Endothelial cell of umbilical vein (primary cell): ENCODE data around the gene PNMA1. TPM values are rescaled to one million over a fixed set of nuclear protein-coding genes. Genes with fewer than 3 reads are reported as not detected.

Source experiments
- BruUV-seq: library from RNA; stranded (reverse); fragments of 400-500 nt; replicated peaks from 2 replicates; lab custom pipeline; 2021; lab: Mats Ljungman, UMichigan
- CTCF ChIA-PET: fragments of 300-600, 350-600 bp; sonication (Branson Sonifier 250); formaldehyde crosslinking; loops from one replicate; lab custom pipeline; 2021; ENCODE audit warnings: antibody characterized with exemption, inconsistent platforms; lab: Charles Lee
- POLR2A ChIA-PET: fragments of 300-600, 350-600 bp; sonication (Branson Sonifier 250); formaldehyde crosslinking; loops from one replicate; lab custom pipeline; 2021; ENCODE audit warnings: antibody characterized with exemption, inconsistent platforms; lab: Charles Lee
- DNase-seq: peaks from one replicate; pipeline ENCODE4 v3.0.0-alpha.2; 2011; ENCODE audit warnings: low read depth, low spot score
- FAIRE-seq: peaks from 2 replicates; lab custom pipeline; 2011; peaks lifted over from hg19 to GRCh38; lab: Jason Lieb, UNC
- H2AFZ ChIP-seq: 2 replicates; pipeline ENCODE4 v1.6.0; 2012; ENCODE audit warnings: low read depth, low read length, control low read depth, inconsistent platforms
- H3K27ac ChIP-seq: 2 replicates; pipeline ENCODE4 v1.5.1; 2011; ENCODE audit warnings: low read depth, mild to moderate bottlenecking, control low read depth, low read length, moderate library complexity; ENCODE audit not compliant: insufficient read depth
- H3K27me3 ChIP-seq, 2 experiments: 2 replicates each; pipeline versions ENCODE4 v1.6.0 to v1.6.1; 2011; ENCODE audit warnings: low read length in 2 of 2, mixed read lengths in 1 of 2; ENCODE audit not compliant: control insufficient read depth in 2 of 2, insufficient read depth in 2 of 2
- H3K36me3 ChIP-seq, 2 experiments: 2 replicates in 1 of 2; 3 replicates in 1 of 2; pipeline ENCODE4 v1.5.1; 2011; ENCODE audit warnings: low read length in 2 of 2, mild to moderate bottlenecking in 1 of 2, moderate library complexity in 1 of 2; ENCODE audit not compliant: control insufficient read depth in 2 of 2, insufficient read depth in 2 of 2; ENCODE audit errors: extremely low read depth in 1 of 2
- H3K4me1 ChIP-seq: 3 replicates; pipeline ENCODE4 v1.5.1; 2011; ENCODE audit warnings: mild to moderate bottlenecking, low read length; ENCODE audit not compliant: control insufficient read depth, insufficient read depth; ENCODE audit errors: extremely low read depth
- H3K4me2 ChIP-seq: 2 replicates; pipeline ENCODE4 v1.6.1; 2011; ENCODE audit warnings: low read length, control low read depth, mixed read lengths; ENCODE audit not compliant: insufficient read depth
- H3K4me3 ChIP-seq, 3 experiments: fragments of 200-600 bp in 1 of 3; sonication (generic), shearing (Covaris generic) in 1 of 3; replicated peaks in 1 of 3; 2 replicates each; pipeline ENCODE4 v1.5.1; 2011 to 2016; ENCODE audit warnings: control low read depth in 3 of 3, low read length in 3 of 3, mild to moderate bottlenecking in 2 of 3, inconsistent platforms in 1 of 3, low read depth in 1 of 3, moderate library complexity in 1 of 3; ENCODE audit not compliant: insufficient read depth in 1 of 3
- H3K79me2 ChIP-seq: 2 replicates; pipeline ENCODE4 v1.6.0; 2012; ENCODE audit warnings: low read length, inconsistent platforms; ENCODE audit not compliant: control insufficient read depth, insufficient read depth
- H3K9ac ChIP-seq: replicated peaks from 2 replicates; pipeline ENCODE3; 2011; ENCODE audit warnings: low read length, control low read depth; ENCODE audit not compliant: insufficient read depth; ENCODE audit errors: extremely low read depth
- H3K9me1 ChIP-seq: replicated peaks from 3 replicates; pipeline ENCODE4 v1.6.0; 2011; ENCODE audit warnings: mild to moderate bottlenecking, low read length; ENCODE audit not compliant: control insufficient read depth, insufficient read depth; ENCODE audit errors: extremely low read depth
- H3K9me3 ChIP-seq: replicated peaks from 2 replicates; pipeline ENCODE4 v1.5.1; 2012; ENCODE audit warnings: low read length, inconsistent platforms; ENCODE audit not compliant: control insufficient read depth, insufficient read depth
- H4K20me1 ChIP-seq: replicated peaks from 2 replicates; pipeline ENCODE3; 2011; ENCODE audit warnings: mild to moderate bottlenecking, low read length; ENCODE audit not compliant: control insufficient read depth, insufficient read depth; ENCODE audit errors: extremely low read depth
- CTCF ChIP-seq, 2 donors: IDR thresholded peaks; 1 replicate in 1 of 2; 2 replicates in 1 of 2; pipeline ENCODE4 v1.5.1; 2011; ENCODE audit warnings: low read length in 2 of 2, mild to moderate bottlenecking in 2 of 2, moderate library complexity in 2 of 2, control low read depth in 1 of 2, inconsistent platforms in 1 of 2, low read depth in 1 of 2; ENCODE audit not compliant: insufficient read depth in 1 of 2; ENCODE audit errors: extremely low read depth in 1 of 2
- FOS ChIP-seq: IDR thresholded peaks from 2 replicates; pipeline ENCODE4 v1.6.1; 2011; ENCODE audit warnings: mild to moderate bottlenecking, low read length, moderate library complexity, borderline replicate concordance; ENCODE audit not compliant: insufficient read depth
- GATA2 ChIP-seq: IDR thresholded peaks from 2 replicates; pipeline ENCODE4 v1.7.0; 2011; ENCODE audit warnings: low read depth, mild to moderate bottlenecking, moderate library complexity, mixed read lengths, low read length; ENCODE audit not compliant: insufficient read length, insufficient read depth
- JUN ChIP-seq: IDR thresholded peaks from 2 replicates; pipeline ENCODE4 v1.6.1; 2011; ENCODE audit warnings: borderline replicate concordance, low read depth; ENCODE audit not compliant: insufficient read length, insufficient read depth
- POLR2AphosphoS5 ChIP-seq: IDR thresholded peaks from 2 replicates; pipeline ENCODE4 v1.6.1; 2012; ENCODE audit warnings: low read depth, mild to moderate bottlenecking, control low read depth, low read length, moderate library complexity; ENCODE audit not compliant: insufficient read depth
- dilution Hi-C: fragments of 300-500 bp; cut with MboI; formaldehyde crosslinking; loops from one replicate; pipeline ENCODE4 v1.15.0; 2019; ENCODE audit warnings: low sequenced_read_pairs; ENCODE audit not compliant: extremely low pct_ligation_motif_present
- intact Hi-C: fragments of 100-400 bp; cut with micrococcal nuclease; formaldehyde crosslinking; loops from one replicate; pipeline ENCODE4 v1.10.0; 2022
- polyA plus RNA-seq, 4 experiments: library from polyadenylated mRNA; depleted of rRNA in 3 of 4; stranded (reverse) in 3 of 4; unstranded in 1 of 4; fragments of >200 nt; gene quantifications; 2 replicates each; pipeline versions ENCODE4 v1.2.1 to v1.2.3, GENCODE V29; 2011 to 2012; ENCODE audit warnings: missing spikeins in 1 of 4
- total RNA-seq: library from RNA; stranded (reverse); gene quantifications from 2 replicates; pipeline ENCODE4 v1.2.3, GENCODE V29; 2021

Gene PNMA1
- total and polyA plus RNA-seq, 2 donors (not counting 3 experiments of a cell fraction or from before 2014, with no cell fraction given), result 29.8 to 82.6 TPM

GRCh38 chr14:73719361-73719760 is 5.2 kb upstream of the PNMA1 start:
- H3K27ac ChIP-seq, result no peak overlapping the region

More at GRCh38 chr14:73719361-73719760, 5.2 kb upstream of the PNMA1 start:
- ChIA-PET CTCF (interaction anchor here (1.6 kb wide), 1 partner anchor 10 kb away, joined by 7 read pairs; no protein-coding TSS in a partner anchor), POLR2A (no interaction called here)
- dilution Hi-C loops (no loop called here), intact Hi-C loops (no loop called here)
- H2AFZ ChIP-seq, result no peak overlapping the region
- no peaks in the 10 kb centered on the region for H3K9me3 ChIP-seq
- BruUV-seq, result no TSS peak
- no peaks in the 10 kb centered on the region for H3K27me3 ChIP-seq
- H3K4me3 ChIP-seq, result no peak overlapping the region
- peaks cover 25% of the 10 kb centered on the region for H3K4me1 ChIP-seq
- no peaks in the 10 kb centered on the region for H3K79me2 ChIP-seq
- peaks cover 32 to 33% of the 10 kb centered on the region in 2 experiments for H3K36me3 ChIP-seq
- no peaks in the 10 kb centered on the region for H4K20me1 ChIP-seq
- H3K9me1 ChIP-seq, result no peaks in the 10 kb centered on the region
- DNase-seq, result no peak
- no peak overlapping the region for H3K9ac ChIP-seq
- no peak for FAIRE-seq
- no peak overlapping the region for H3K4me2 ChIP-seq
- TF ChIP-seq CTCF (IDR thresholded peaks at IDR 0.05; ENCODE audit: extremely low read depth in 1 of 2, insufficient read depth in 1 of 2, low read depth in 1 of 2, low read length in 2 of 2) (no peak), JUN (no peak), GATA2 (no peak), POLR2AphosphoS5 (no peak), FOS (no peak)
